Fibroblast of skin of back (primary cell): Measurements from ENCODE around the gene PRSS50. TPM values are rescaled to one million over a fixed set of nuclear protein-coding genes. Genes with fewer than 3 reads are reported as not detected.
"Not testable (repeated sequence)": the region's sequence is repeated elsewhere in the genome, so short reads cannot be mapped to it uniquely, and the experiment has no call there.

Source experiments
- DNase-seq: peaks from one replicate; pipeline ENCODE4 v3.0.0-alpha.2; 2013
- polyA plus RNA-seq, 2 experiments: library from polyadenylated mRNA; unstranded; fragments of 120-200 nt; gene quantifications; one replicate each; pipeline ENCODE4 v1.2.1, GENCODE V29; 2013; ENCODE audit not compliant: insufficient read length in 2 of 2

Gene PRSS50, protein sequence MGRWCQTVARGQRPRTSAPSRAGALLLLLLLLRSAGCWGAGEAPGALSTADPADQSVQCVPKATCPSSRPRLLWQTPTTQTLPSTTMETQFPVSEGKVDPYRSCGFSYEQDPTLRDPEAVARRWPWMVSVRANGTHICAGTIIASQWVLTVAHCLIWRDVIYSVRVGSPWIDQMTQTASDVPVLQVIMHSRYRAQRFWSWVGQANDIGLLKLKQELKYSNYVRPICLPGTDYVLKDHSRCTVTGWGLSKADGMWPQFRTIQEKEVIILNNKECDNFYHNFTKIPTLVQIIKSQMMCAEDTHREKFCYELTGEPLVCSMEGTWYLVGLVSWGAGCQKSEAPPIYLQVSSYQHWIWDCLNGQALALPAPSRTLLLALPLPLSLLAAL
- polyA plus RNA-seq (2013, experiment 1 of 2; ENCODE audit: insufficient read length): not detected
- polyA plus RNA-seq (2013, experiment 2 of 2; ENCODE audit: insufficient read length): not detected

DNA sequence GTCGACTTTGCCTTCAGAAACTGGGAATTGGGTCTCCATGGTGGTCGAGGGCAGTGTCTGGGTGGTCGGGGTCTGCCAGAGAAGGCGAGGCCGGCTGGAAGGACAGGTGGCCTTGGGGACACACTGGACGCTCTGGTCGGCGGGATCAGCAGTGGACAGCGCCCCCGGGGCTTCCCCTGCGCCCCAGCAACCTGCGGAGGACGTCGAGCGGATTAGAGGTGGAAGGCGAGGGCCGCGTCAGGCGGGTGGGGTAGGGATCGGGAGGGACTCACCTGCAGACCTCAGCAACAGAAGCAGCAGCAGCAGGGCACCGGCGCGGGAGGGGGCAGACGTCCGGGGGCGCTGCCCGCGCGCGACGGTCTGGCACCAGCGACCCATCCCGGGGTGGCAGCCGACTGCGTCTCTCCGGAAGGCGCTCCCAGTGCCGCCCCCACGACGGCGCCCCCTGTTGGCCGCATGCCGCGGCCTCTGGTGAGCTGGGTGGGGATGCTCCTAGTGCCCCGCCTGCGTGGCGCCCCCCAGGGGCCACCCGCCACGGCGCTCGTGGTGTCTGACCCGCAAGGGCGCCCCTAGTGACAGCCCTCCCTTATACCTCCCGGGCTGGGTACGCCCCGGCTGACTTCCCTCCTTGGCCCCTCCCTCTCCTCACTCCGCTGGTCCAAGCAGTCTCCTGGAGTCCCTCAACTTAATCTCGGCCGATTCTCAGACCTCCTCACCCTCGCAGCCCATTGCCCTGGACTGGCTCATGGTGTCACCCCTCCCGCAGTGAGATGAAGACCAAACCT lies at the start of gene PRSS50:
TSS of gene PRSS50 (minus strand) at position 423 of the 785 bp plus-strand sequence. CDS start at position 378, 45 bp downstream.
- DNase-seq: no peak

DNA sequence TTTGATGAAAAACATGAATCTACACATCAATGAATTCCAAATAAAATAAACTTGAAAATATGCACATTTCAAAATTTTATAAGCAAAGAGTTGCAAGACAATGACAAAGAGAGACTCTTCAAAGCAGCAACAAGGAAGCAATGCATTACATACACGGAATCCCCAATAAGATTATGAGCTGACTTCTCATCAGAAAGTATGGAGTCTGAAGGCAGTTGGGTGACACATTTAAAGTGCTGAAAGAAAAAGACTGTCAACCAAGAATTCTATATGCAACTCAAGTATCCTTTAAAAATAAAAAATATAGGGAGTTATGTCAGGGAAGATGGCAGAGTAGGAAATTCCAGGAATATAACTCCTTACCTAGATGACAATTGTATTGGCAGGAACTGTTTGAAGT lies 46.5 kb upstream of the PRSS50 start:
- DNase-seq: no peak

DNA sequence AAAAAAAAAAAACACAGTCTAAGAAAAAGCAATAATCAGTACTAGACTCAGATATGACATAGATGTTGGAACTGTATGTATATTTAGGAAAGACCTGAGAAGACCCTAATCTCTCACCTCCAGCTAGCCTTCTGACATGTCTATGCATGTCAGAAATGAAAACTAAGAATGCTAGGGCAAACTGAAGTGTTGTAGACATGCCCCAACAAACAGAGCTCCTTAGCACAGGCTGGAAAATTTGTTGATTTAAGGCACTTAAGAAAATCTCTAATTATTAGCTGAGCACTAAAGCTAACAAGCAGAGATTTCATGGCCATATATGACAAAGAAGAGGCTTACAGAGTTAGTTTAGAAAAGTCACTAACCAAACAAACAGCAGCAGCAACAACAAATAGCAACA lies 45.5 kb upstream of the PRSS50 start:
- no peak for DNase-seq

DNA sequence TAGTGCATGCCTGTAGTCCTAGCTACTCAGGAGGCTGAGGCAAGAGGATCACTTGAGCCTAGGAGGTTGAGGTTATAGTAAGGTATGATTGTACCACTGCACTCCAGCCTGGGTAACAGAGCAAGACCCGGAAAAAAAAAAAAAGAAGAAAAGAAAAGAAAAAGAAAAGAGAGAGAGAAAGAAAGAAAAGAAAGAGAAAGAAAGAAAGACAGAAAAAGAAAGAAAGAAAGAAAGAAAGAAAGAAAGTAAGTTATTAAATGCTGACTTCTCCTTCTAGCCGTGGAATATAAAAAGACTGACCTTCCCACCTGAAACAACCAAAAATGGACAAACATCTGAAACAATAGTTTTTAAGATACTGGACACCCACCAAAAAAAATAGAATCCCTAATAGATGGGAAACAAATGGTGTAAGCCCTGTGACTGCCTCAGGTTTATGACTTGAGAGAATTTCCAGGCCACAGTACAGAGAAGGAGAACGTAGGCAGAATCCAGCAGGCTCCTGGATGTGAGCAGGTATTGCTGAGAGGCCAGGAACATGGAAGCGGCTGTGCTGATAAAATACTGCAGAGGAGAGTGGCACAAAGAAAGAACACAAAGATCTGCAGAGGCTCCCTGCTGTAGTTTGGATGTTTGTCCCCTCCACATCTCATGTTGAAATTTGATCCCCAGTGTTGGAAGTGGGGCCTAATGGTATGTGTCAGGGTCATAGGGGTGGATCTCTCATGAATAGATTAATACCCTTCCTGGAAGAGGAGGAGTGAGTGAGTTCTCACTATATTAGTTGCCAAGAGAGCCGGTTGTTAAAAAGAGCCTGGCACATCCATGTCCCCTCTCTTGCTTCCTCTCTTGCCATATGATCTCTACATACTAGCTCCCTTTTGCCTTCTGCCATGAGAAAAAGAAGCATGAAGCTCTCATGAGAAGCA lies 41.8 kb upstream of the PRSS50 start:
- DNase-seq: no peak

DNA sequence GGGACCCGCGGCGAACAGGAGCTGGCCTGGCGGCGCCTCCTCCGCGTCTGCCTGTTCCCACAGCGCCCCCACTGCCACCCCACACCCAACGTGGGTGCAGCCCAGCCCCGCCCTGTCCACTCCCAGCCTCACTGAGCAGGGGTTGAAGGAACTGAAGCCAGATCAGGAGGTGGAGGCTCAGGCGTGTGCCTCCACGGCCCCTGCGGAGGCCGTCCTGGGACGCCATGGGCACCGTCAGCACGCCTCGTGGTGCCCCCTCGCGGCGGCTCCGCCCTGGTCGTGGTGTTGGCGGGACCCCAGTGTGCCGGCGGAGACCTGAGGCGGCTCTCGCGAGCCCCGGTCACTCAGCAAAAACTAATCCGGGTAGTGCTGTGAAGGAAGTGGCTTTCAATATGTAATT lies 39.0 kb upstream of the PRSS50 start:
- no peak for DNase-seq

DNA sequence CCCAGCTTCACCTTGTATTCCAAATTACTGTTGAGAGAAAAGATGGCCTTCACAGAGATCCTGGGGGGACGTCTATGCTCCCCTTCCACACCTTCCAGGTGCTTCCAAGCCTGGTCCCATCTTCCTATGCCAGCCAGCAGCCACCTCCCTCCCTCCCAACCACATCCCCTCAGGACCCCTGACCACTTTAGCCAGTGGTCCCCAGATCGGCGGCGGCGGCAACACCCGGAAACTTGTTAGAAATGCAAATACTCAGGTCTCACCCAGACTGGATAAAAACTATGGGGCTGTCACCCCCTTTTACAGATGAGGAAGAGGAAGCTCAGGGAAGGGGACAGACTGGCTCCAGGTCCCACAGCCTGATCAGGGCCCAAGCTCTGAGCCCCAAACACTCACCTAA lies 38.0 kb upstream of the PRSS50 start:
- no peak for DNase-seq

DNA sequence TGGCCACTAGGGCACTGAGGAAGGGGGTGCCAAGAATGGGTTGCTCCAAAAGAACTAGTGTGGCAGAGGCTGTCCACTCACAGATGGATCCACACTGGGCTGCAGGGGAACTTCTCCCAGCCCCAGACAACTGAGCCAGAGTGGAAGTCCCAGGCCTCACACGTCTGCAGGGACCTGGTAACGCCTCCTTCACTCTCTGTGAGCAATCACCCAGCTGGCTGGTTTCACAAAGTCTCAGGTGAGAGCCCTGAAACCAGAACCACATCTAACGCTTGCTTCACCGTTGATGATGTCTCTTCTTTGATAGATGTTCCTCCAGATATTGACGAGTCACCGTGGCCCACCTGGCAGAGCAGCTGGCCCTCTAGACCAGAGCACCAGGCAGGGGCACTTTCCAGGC lies 35.5 kb upstream of the PRSS50 start:
- DNase-seq: not testable (repeated sequence)

DNA sequence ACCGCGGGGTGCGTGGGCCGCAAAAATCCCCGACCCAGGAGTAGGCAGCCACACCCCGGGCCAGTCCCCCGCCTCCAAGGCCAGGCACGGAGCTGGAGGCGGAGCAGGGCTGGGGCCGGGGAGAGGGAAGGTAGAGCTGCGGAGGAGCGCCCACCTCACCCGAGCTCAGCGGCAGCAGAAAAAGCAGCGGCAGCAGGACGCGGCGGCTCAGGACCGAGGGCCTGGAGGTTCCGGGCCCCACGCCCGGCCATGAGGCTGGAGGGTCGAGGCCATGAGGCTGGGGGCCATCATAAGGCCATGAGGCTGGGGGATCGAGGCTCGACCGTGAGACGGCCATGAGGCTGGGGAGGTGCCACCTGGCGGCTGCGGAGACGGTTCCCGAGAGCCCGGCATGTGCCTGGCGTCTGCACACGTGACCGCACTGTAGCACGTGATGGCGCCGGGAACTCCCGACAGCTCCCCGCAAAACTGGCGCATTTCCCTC lies 32.9 kb upstream of the PRSS50 start:
- no peak for DNase-seq

DNA sequence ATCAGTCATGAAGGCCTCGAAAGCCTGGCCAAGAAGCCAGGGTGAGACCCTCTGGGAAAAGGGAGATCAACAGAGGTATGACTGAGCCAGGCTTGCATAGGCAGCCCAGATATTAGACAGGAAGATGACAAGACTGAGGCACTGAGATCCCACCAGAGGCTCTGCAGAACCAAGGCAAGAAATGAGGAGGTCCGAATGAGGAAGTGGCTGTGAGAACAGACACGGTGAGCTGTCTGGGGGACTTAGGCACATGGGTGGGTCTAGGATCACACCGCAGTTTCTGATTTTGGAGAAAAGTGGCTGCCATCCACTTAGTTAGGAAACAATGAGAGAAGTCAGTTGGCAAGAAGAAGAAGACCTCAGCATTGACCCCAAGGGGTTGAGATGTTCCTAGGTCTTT lies 31.5 kb upstream of the PRSS50 start:
- no peak for DNase-seq

DNA sequence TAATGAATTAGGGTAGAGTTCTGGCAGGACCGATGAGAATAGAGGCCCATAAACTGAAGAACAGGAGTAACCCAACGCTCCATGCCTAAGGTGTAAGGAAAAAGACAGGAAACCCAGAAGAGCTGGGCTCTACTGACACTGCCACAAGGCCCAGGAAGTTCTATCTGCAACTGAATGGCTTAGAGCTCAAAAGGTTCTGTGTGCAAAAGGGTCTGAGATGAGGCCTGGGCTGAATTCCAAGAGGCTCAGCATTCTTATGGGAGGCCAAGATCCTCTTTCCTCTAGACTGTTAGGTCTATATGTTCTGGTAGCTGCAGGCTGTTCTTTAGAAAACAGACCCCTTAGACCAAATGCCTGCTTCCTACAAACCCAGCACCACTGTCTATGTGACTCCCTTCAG lies 30.5 kb upstream of the PRSS50 start:
- DNase-seq: no peak

DNA sequence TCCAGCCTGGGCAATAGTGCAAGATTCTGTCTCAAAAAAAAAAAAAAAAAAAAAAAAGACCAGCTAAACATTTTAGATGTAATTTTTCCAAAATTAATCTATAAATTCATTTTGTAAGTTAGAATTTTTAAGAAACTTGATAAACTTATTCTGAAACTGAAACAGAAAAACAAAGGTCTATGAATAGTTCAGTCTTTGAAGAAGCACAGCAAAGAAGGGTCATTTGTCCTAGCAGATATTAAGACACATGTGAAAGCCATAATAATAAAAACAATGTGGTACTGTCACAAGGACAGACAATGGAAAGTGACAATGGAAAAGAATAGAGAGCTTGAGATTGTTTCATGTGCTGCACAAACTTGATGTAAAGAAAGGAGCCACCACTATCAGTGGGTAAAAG lies 29.0 kb upstream of the PRSS50 start:
- DNase-seq: no peak

DNA sequence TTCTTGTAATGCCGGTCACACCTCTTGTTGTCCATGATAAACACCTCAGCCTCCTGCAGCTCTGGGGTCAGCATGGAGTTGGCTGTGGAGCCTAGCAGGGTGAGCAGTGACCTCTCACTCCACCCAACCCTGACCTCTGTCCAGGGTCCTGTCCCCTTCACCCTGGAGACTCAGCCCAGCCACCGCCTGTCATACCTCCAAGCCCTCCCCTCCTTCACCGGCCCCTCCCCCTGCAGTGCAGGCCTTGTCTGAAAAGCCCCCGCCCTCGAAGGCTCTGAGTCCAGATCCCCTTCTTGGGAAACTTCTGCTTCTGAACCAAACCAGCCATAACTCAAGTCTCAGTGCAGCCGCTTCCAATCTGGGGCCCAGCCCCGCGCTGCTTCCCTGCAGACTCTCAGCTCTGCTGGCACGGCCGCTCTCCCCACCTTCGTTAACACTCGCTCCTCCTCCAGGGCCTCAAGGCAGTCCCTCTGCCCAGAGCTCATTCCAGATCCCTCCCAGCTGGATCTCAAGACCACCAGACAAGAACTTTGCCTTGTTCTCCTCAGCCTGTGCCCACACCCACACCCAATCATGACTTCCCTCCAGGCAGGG lies 25.4 kb upstream of the PRSS50 start:
- DNase-seq: no peak

DNA sequence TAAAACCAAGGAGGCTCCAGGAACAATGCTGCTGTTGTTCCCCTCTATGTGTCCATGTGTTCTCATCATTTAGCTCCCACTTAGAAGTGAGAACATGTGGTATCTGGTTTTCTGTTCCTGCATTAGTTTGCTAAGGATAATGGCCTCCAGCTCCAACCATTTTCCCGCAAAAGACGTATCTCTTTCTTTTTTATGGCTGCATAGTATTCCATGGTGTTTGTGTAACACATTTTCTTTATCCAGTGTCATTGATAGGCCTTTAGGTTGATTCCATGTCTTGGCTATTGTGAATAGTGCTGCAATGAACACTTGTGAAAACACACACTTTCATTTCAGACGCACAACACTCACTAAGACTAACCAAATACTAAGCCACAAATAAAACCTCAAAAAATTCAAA lies 21.9 kb upstream of the PRSS50 start:
- not testable (repeated sequence) for DNase-seq

DNA sequence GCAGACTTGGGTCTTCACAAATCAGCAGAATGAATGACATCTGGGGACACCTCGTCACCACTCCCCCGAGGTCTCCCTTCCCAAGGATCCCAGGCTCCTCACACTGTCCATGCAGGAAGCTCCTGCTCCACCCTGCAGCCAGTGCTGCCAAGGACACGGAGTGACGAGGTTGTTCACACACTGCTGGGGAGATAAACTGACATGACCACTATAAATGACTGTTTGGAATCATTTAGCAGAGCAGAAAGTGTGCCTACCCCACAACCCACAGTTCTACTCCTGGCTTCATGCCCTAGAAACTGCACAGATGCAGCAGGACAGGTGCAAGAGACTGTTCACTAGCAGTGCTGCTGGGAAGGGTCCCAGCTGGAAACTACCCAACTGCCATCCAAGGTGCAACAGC lies 19.7 kb upstream of the PRSS50 start:
- DNase-seq: no peak

DNA sequence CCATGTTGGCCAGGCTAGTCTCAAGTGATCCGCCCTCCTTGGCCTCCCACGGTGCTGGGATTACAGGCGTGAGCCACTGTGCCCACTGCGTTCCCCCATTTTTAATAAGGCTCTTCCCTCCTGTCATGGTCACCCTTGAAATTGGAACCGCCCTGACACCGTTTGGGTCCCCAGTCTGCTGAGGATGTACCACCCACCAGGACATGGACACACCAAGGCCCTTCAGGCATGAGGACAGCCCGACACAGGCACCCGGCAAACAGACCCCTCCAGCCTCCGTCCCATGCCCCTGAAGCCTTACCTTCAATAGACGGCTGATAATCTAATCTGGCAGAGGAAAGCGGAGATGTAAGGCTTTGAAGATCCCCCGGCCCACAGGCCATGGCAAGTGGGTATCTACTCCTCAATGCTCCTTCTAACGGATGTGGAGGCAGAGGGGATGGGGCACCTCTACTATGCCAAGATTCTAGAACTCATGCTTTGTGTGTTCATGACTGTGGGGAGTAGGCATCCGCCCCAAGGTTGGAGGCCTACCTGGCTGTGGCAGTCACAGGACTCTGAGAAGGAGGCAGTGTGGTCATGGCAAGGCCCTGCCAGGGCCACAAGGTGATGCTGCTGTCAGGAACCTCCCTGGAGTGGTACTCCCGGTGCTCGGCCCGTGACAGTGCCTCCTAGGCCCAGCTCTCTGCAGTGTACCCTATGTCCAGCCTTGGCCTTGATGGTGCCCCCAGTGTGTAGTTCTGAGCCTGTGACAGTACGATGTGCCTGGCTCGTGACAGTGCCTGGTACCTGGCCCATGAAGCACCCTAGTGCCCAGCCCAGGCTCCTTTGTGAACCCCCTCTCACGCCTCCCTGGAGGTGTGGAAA lies 18.6 kb upstream of the PRSS50 start:
- no peak for DNase-seq

DNA sequence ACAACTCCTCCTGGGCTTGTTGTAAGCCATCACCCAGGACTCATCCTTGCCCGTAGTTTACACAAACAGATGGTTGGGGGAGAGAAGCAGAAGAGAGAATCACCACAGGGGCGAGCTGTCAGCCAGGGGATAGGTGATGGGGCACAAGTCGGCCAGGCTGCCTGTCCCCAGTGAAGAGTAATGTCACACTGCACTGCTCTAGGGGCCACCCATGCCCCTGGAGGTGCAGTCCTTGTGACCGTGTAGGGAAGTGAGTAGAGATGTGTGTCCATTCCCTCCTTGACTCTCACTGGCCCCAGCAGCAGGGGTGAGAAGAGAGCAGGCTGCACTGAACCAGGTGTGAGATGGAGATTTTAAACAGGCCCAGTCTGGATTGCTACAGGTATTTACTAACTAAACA lies 17.1 kb upstream of the PRSS50 start:
- DNase-seq: no peak

DNA sequence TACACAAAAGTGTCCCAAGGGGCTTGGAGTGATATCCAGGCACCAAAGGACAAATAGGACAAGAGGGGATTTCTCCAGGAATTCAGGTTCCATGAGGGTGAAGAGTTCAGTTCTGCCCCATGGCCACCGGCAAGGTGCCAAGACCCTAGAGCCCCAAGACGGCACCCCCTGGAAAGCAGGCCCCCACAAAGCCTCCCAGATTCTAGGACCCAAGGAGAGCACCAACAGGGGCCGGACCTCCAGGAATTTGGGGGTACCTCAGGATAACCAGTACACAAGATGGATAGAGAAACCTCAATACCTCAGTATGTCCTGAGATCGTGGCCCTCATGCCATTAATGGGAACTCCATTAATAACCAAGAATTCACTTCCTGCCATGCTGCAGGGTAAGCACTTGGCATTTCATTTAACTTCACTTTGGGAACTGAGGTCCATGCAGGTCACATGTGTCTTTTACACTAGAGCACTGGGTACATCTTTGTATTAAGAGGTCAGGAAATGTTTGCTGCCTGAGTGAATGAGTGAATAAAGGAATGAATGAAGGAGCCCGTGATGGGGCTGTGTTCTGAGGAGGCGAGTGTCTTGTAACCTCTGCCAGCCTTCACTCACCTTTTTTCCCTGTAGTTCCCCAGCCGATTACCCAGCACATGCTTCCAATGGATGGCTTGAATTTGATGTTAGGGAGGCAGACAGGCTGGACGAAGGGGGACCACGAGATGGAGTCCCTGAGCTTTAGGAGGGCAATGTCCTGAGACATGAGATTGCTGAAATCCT lies 15.5 kb upstream of the PRSS50 start:
- DNase-seq: no peak

DNA sequence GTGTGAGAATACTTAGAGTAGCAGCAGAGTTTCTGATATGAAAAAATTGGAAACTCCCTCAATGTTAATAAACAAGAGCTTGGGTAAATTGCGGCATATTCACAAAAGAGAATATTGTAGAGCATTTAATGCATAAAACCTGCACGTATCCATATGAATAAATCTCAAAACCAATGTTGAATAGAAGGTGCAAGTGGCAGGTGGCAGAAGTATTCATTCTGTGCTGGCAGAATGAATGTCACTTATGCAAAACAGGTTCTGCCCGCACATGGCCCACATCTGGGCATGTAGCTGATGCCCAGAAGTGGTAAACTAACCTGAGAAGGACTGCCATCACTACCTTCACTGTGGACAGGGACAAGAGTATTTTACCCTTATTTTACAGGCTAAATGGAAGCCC lies 14.1 kb upstream of the PRSS50 start:
- no peak for DNase-seq

DNA sequence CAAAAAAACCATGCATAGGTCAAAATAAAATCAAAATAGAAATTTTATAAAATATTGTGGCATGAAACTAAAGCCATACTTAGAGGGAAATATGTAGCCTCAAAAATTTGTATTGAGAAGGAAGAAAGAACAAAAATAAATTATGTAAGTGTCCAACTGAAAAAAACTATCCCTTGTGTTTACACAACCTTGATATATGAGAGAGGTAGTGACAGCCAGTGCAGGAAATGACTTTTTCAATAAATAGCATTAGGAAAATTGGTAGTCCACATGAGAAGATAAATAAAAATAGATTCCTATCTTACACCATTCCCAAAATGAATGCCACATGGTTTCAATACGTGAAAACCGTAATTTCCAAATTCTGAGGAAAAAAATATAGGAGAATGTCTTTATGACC lies 13.2 kb upstream of the PRSS50 start:
- no peak for DNase-seq

DNA sequence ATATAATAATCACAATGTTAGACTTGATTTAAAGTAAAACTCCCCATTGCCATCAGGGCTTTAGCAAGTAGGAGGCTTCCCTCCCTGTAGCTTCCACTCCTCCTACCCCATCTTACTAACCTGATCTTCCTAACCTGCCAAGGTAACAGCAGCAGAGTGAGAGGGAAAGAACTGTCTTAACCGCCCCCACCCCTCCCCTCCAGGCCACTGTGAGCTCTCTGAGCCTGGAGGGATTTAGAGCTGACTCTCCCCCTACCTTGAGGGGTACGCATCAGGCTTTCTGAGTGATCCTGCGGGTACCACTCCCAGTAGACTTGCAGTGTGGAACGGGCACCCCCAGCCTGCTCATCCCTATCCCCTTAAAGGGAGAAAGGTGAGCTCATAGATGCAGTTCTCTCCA lies 11.4 kb upstream of the PRSS50 start:
- DNase-seq: no peak
